ENCODE results near the gene PHTF2.
"Not testable (repeated sequence)": the region's sequence is repeated elsewhere in the genome, so short reads cannot be mapped to it uniquely, and the experiment has no call there.

Gene PHTF2

DNA sequence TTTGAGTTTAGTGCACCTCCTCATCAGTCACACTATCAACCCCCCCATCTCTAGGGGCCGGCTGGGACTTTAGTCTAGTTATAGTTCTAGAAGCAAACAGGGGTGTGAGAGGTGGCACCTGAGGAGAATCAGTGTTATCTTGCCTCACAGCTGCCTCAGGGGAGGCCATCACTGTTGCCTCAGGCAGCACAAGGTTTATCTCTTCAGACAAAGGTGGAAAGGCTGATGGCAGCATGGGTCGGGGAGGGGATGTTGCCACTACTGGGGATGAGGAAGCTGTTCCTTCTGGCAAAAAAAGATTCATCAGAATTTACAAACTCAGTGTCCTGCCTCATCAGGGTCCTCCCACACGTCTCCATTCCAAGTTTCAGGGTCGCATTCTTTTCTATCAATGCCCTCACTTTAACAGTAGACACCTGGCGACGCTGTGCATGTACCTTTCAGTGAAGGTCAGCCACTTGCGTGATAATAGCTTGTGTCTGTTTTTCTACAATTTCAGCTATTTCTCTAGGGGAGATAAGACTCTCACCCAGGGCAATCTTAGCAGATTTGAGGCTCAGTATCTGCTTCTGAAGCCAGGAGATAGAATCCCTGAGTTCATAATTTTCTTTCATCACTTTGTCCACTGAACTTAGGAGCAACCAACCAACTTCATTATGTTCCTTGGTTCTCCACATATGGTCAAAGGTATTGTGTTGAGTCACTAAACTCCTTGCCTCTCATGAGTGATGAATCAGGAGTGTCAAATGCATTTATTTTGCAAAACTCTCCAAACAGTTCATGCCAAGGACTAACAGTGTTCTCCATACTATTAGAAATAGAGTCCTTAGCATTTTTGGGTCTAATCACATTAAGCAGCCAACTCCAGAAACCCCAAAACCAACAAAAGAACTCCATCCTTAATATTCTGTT lies 75.1 kb downstream of the PHTF2 start:
- in situ Hi-C loops (cut with MboI; ENCODE audit: low sequenced_read_pairs), result not testable (repeated sequence)

DNA sequence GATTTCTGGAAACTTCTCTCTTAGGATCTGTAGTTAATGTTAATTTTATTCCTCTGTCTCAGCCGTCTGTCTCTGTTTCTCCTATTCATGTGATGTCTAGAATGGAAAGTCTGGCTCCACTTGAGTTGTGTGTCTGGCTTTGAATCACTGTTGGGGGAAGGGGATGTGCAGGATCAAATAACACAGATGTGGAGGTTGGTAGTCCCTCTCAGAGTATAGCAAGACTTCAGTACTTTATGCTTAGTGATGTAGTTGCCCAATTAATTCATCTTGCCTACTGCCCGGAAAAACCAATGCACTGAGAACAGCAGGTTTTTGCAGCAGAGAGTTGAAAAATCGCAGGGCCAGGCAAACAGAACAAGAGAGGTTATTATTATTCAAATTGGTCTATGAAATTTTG lies 79.2 kb downstream of the PHTF2 start:
- in situ Hi-C loops (cut with MboI; ENCODE audit: low sequenced_read_pairs), result no loop called here

DNA sequence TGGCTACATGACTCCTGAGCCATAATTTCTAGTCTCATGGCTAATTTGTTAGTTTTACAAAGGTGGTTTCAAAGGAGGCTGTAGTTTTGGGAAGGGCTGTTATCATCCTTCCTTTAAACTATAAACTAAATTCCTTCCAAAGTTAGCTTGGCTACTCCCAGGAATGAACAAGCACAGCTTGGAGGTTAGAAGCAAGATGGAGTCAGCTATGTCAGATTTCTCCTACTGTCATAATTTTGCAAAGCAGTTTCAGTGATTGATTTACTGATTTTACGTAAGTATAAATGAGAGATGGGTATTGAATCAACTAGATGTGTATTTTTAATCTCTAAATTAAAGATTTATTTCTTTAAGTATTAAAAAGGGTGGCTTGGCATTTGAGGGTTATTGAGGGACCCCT lies 79.9 kb downstream of the PHTF2 start:
- in situ Hi-C loops (cut with MboI; ENCODE audit: low sequenced_read_pairs), result no loop called here

DNA sequence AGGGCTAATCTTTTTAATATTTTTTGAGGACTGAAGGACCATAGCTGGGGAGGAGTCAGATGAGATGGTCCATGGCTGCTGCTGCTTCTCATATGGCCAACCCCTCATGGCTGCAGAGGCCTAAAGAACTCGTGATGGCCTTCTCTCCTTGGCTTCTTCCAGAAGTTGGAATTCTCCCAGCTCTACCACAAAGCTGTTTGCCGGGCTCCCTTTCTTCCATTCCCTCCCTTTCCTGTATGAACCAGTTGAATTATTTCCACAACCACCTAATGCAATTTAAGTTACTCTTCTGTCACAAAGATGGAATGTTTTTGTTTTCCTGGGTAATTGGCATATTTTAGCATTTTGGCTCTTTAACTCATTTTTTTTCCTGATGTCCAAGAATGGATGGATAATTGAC lies 80.7 kb downstream of the PHTF2 start:
- in situ Hi-C loops (cut with MboI; ENCODE audit: low sequenced_read_pairs), result no loop called here

DNA sequence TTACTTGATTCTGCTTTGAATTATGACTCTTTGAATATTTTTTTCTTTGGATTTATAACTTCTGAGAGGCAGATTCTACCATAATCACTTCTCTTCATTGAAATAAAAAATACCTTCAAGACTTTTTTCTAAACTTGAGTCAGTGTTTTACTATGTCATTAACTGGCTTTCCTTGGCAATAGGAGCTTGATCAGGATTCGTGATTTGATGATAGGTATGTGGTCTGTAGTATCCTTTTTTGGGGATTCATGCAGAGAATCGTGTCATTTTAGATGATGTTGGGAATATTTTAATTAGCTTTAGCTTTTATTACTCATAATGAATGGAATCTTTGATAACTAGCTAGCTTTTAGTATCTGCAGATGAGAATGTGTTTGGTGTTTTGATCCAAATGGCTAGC lies 83.3 kb downstream of the PHTF2 start:
- in situ Hi-C loops (cut with MboI; ENCODE audit: low sequenced_read_pairs), result no loop called here

DNA sequence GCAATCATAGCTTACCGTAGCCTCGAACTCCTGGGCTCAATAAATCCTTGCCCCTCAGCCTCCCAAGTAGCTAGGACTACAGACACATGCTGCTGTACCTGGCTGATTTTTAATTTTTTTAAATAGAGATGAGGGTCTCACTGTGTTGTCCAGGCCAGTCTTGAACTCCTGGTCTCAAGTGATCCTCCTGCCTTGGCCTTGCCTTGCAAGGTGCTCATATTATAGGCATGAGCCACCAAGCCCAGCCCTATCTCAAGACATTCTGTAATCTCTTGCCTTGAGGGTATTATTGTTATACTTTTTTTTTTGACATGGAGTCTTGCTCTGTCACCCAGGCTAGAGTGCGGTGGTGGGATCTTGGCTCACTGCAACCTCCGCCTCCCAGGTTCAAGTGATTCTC lies 86.6 kb downstream of the PHTF2 start:
- in situ Hi-C loops (cut with MboI; ENCODE audit: low sequenced_read_pairs), result no loop called here

DNA sequence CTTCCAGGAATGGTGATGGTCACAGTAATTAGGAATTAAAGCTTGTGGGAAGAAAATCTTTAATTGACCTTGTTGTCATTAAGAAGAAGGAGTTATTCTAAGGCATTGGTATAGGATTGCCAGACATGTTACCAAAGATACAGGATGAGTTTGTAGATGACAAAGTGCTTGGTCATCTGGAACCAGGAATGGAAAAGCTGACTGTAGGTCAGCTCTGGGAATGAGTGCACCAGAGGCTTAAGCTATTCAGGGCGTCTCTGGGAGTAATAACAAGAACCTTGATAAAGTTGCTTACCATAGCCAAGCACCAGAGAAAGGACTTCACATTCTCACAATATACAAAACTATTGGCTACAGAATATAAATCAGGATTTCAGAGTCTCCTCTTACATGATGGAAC lies 89.0 kb downstream of the PHTF2 start:
- in situ Hi-C loops (cut with MboI; ENCODE audit: low sequenced_read_pairs), result no loop called here

DNA sequence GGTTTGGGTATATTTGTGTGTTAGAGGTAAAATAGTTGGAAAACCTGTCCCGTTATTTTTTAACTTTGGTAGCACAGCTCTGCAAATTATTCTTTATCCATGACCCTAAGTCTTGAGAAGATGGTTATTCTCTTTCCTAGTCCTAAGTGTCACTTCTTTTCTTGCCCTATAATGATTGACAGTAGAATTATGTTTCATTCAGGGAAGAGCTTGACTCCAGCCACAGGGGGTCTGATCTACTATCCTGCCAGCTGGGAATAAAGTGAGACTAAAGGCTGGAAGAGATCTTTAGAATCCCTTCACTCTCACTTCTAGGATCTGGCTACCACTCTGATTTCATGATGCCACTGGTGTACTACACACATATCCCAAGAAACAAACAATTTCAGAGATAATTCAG lies 90.4 kb downstream of the PHTF2 start:
- in situ Hi-C loops (cut with MboI; ENCODE audit: low sequenced_read_pairs), result no loop called here

DNA sequence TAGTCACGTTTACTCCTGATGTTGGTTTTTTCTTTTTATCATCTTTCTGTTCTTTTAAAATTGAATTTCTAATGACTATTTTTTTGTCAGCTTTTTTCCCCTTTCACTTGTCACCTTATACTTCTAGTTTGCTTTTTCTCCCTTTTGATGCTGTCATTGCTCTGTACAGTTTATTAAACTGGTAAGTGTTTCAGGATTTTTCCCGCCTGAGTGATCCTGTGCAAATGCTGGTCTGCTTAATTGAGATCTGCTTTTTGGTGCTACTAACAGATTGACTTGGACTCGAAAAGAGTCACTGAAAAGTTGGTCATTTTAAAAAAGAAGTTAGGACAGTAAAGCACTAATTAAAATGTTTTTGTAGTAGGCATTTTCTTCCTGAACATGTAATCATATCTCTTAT lies 95.2 kb downstream of the PHTF2 start:
- in situ Hi-C loops (cut with MboI; ENCODE audit: low sequenced_read_pairs), result no loop called here

DNA sequence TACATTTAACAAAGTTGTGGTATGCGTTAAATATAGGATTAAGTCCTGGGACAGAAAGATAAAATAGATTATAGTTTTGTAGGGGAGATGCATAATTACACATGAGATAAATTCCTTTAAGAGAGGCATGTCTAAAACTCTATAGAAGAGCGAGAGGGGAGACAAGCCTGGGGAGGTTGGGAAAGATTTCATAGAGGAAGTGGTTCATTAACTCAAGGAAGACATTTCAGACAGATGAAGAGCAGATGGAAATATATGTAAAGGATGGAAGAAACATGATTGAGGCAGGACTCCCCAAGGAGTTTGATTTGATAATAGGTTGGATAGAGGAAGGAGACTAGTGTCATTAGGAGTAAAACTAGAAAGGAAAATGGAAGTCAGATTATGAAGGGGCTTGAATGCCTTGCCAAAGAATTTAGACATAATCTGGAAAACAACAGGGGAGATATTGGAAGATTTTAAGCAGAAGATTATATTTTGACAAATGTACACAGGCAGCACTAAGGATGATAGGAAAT lies 96.1 kb downstream of the PHTF2 start:
- in situ Hi-C loops (cut with MboI; ENCODE audit: low sequenced_read_pairs), result no loop called here

DNA sequence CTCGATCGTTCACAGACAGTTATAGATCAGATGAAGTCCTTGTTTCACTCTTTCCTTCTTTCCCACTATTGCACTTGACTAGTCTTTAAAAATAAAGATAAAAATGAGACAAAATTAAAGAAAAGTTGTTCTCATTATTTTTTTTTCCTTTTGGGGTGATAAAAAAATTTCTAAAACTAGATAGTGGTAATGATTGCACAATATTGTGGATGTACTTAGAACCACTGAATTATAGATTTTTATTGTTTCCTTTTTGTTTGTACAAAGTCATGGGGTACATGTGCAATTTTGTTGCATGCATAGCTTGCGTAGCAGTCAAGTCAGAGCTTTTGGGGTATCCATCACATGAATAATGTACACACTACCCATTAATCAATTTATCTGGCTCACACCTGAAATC lies 97.3 kb downstream of the PHTF2 start:
- in situ Hi-C loops (cut with MboI; ENCODE audit: low sequenced_read_pairs), result no loop called here

DNA sequence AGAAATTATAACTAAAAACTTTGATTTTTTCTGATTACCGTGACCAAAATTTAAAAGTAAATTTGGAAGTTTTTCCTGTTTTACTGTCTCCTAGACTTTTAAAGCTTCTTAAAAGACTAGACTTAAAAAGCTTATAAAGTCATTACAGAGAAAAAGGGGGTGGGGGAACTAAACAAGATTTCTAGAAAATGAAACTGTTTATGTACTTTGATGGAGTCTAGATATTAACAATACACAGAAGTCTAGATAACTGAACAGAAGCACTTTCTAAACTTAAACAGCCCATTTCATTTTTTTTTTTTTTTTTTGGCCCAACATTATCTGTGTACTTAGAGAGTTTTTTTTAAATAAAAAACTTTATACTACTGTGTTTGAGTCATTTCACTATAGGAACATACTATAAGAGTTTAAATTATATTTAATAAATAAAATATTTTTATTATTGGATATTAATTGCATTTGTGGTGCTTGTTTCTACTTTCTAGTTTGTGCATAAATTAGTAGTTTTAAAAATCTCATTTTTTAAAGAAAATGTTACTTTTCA lies 98.5 kb downstream of the PHTF2 start:
- in situ Hi-C loops (cut with MboI; ENCODE audit: low sequenced_read_pairs), result no loop called here

DNA sequence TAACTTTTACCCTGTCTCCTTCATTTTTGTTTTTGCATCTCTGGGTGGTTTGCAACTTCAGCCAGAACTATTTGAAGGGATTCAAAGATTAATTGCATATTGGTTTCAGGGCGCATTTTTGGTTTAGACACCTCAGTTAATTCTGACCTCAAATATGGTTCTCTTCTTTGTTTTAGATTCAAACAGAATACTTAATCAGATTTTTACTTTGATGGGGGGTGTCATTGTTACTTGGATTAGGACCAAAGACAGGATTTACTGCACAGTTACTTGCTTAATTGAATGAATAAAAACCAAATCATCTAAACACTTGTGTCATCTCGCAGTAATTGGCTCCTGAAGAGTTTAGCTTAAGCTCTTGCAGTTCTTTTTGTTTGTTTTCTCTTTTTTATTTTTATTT lies 100.9 kb downstream of the PHTF2 start:
- in situ Hi-C loops (cut with MboI; ENCODE audit: low sequenced_read_pairs), result no loop called here

DNA sequence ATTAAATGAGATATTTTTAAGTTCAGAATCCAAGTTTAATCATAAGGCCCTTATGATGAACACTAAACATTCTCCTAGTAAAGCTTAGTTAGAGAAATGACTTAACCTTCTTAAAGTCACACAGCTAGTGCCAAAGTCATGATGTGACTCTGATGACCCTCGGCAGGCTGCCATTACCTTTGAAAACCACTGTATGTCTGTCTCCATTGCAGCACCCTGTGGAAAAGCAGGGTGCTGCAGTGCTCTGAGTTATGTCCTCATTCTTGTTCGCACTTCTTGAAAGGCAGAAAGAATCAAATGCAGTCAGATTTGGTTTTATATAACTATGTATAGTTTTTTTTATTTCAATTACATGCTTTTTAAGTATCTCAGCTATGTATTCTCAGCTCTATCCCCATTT lies 105.0 kb downstream of the PHTF2 start:
- in situ Hi-C loops (cut with MboI; ENCODE audit: low sequenced_read_pairs), result no loop called here

DNA sequence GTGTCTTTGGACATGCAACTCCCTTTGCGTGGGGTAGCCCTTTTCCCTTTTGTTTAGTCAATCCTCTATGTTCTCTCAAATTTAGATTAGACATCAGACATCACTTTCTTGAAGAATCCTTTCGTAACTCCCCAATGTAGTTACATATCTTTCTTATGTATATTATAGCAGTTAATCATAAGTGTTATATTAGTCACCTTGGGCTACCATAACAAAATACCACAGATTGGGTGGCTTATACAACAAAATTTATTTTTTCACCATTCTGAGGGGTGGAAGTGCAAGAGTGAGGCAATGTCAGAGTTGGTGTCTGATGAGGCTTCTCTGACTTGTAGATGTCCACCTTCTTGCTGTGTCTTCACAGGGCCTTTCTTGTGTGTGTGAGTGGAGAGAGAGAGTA lies 105.7 kb downstream of the PHTF2 start:
- in situ Hi-C loops (cut with MboI; ENCODE audit: low sequenced_read_pairs), result no loop called here

DNA sequence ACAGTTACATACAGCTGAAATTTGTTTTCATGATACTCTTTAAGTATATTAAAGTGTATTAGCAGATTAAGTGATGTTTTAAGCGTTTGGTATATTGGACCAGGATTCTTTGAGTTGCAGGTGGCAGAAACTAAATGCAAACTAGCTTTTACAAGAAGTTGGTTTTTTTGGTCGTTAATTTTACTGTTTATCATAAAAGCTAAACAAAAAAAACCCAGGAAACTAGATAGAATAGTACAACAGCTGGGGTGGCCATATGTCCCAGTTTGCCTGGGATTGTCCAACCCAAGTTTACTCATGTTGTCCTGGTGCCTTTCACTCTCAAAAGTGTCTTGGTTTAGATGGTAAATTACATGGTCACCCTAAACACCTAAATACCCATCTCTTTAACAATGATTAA lies 108.7 kb downstream of the PHTF2 start:
- in situ Hi-C loops (cut with MboI; ENCODE audit: low sequenced_read_pairs), result no loop called here

DNA sequence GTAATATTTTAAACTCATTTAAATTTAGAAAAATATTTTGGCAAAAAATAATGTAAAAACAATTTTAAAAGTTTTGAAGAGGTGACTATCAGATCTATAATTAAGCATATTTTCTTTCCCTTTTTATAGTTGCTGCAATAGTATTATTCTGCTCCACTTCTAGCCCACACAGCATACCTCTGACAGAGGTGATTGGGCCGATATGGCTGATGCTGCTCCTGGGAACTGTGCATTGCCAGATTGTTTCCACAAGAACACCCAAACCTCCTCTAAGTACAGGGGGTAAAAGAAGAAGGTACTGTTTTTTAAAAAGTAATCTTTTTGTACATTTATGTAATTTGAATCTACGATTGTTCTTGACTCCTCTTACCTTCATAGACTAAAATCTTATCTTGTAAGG lies 110.1 kb downstream of the PHTF2 start:
- in situ Hi-C loops (cut with MboI; ENCODE audit: low sequenced_read_pairs), result no loop called here

DNA sequence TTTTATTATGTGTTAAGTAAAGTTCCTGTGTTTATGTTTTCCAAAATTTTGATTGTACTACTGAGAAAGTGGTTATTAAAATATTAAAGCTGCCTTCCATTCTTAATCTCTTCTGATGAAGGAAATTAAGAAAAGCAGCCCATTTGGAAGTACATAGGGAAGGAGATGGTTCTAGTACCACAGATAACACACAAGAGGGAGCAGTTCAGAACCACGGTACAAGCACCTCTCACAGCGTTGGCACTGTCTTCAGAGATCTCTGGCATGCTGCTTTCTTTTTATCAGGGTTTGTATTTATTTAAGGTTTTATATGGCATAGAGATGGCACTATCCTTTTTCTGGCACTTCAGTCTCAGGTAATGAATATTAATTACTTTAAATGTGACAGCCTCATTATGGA lies 111.6 kb downstream of the PHTF2 start:
- in situ Hi-C loops (cut with MboI; ENCODE audit: low sequenced_read_pairs), result no loop called here

DNA sequence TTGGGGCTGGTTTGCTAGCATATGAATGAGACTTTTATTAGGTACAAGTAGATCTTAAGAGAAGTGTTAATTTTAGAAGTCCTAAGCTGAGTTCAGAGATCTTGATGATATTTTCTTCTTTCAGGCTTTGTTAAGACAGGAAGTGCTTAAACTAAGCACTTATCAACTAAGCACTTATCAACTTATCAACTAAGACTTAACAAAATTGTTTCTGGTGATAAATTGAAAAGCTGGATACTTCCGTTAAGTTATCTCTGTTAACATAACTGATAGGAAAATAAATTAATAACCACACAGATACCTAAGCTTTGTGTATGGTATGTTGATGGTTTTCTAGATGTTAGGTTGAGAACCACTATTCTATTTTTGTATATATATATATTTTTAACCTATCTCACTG lies 113.7 kb downstream of the PHTF2 start:
- in situ Hi-C loops (cut with MboI; ENCODE audit: low sequenced_read_pairs), result no loop called here

DNA sequence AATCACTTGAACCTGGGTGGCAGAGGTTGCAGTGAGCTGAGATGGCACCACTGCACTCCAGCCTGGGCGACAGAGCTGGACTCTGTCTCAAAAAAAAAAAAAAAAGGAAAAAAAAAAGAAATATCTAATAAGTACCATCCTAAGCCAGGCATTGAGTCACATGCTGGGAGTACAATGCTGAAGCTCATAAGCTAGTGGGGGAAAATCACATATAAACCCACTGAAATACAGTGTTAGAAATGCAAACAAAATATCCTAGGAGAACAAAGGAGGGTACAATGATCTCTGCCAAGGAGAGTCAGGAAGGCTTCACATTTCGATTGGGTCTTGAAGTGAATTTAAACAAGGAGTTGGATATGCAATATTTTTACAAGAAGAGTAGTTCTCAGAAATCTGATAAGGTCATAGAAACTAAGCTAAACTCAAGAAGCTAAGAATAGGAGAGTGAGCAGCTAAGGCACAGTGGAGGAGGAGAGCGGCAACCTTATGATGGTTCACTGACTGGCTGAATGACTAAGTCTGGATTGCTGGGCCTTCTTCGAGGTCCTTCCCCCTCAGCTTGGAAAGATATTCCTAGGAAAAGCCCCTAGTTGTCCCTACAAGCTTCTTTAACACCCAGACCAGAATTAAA lies 115.5 kb downstream of the PHTF2 start:
- in situ Hi-C loops (cut with MboI; ENCODE audit: low sequenced_read_pairs), result no loop called here

DNA sequence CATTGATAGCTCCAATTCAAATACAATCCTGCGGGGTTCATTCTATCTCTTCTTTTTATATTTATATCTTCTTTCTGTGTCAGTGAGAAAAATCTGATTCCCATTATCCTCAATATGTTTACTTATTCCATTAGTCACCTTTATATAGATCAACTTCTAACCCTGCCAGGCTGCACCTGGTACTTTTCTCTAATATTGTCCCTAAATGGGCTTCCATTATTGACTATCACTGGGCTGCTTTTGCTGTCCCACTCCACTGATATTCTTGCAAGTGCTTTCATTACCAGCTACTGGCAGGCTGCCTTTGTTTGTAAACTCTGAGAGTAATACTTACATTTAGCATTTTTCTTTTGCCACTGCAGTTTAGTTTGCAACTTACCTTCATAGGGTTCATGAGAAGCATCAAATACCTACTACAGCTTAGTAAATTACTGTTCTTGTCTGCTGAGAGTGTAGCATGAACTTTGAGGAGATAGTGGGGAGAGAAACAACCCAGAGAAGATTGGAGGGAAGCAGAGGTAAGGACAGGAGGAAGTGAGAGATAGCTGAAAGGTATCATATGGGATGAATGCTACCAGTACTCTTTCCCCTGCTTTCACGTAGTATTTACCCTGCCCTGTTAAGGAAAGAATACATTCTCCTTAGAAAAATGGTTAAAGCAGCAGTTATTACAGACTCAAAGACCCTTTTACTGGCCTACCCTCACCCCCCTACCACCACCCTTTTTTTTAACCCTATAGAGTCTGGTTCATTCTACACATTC lies 119.1 kb downstream of the PHTF2 start:
- in situ Hi-C loops (cut with MboI; ENCODE audit: low sequenced_read_pairs), result no loop called here
